Stomach (tissue), 4 donors: ENCODE results near the gene WNK2.

Experiments
- CTCF ChIP-seq, 7 experiments: fragments of 450-650 bp in 4 of 7; fragments of 200-600 bp in 3 of 7; sonication (generic) in 3 of 7; IDR thresholded peaks; one replicate each; pipeline ENCODE4 v1.5.1; 2016 to 2019; ENCODE audit warnings: antibody characterized with exemption in 7 of 7, control low read depth in 2 of 7, mild to moderate bottlenecking in 1 of 7
- EP300 ChIP-seq: sonication (generic); formaldehyde crosslinking; IDR thresholded peaks from one replicate; pipeline ENCODE4 v1.6.1; 2017; ENCODE audit warnings: antibody characterized with exemption
- POLR2A ChIP-seq, 4 donors: fragments of 450-650 bp; IDR thresholded peaks; one replicate each; pipeline ENCODE4 v1.6.1; 2016; ENCODE audit warnings: antibody characterized with exemption in 4 of 4, control low read depth in 2 of 4, mild to moderate bottlenecking in 1 of 4, moderate library complexity in 1 of 4
- POLR2AphosphoS5 ChIP-seq, 3 donors: sonication (generic); formaldehyde crosslinking; IDR thresholded peaks; one replicate each; pipeline ENCODE4 v1.6.1; 2016; ENCODE audit warnings: antibody characterized with exemption in 3 of 3

DNA sequence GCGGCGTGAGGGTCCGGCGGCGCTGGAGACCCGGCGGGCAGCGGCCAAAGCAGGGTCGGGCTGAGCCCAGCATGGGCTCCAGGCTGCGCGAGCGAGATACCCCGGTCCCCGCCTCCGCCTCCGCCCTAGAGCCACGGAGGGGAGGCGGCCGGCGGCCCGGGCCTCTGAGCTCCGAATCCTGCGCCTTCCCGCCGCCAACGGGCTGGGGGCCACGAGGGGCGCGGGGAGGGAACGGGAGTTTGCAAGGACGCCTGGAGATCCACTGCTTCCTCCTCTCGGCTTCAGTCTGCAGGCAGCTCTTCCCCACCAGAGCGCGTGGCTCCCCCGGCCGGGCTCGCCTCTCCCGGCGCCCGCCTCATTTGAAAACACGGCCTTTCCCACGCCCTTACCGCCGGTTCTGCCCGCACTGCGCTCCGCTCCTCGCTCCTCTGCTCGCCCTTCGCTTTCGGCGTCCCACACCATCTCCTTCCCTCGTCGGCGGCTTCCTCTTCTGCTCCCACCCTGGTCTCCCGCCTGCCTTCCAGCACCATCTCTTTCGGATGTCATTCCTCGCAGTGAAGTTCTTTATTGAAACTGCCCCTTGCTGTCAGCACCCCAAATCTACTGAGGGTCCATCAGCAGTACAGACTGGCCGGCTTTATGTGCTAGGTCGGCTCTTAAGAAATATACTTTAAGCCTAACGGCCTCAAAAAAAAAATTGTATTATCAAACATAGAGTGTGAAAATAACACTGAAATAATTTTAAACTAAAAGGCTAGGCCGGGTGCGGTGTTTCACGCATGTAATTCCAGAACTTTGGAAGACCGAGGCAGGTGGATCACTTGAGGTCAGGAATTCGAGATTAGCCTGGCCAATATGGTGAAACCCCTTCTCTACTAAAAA, 162.5 kb downstream of the WNK2 start:
- no peak for TF ChIP-seq POLR2AphosphoS5 (IDR thresholded peaks at IDR 0.05)
- TF ChIP-seq CTCF (IDR thresholded peaks at IDR 0.05): no peak
- TF ChIP-seq POLR2A (IDR thresholded peaks at IDR 0.05): no peak
- no peak for TF ChIP-seq EP300
